ENCODE data around the gene SLC25A41. TPM values are rescaled to one million over a fixed set of nuclear protein-coding genes. Genes with fewer than 3 reads are reported as not detected.

Gene SLC25A41
- total and polyA plus RNA-seq, 2 of the 13 experiments (the other 11 are each of a cell fraction or from before 2014, with no cell fraction given), result 0.33 to 0.95 TPM

DNA sequence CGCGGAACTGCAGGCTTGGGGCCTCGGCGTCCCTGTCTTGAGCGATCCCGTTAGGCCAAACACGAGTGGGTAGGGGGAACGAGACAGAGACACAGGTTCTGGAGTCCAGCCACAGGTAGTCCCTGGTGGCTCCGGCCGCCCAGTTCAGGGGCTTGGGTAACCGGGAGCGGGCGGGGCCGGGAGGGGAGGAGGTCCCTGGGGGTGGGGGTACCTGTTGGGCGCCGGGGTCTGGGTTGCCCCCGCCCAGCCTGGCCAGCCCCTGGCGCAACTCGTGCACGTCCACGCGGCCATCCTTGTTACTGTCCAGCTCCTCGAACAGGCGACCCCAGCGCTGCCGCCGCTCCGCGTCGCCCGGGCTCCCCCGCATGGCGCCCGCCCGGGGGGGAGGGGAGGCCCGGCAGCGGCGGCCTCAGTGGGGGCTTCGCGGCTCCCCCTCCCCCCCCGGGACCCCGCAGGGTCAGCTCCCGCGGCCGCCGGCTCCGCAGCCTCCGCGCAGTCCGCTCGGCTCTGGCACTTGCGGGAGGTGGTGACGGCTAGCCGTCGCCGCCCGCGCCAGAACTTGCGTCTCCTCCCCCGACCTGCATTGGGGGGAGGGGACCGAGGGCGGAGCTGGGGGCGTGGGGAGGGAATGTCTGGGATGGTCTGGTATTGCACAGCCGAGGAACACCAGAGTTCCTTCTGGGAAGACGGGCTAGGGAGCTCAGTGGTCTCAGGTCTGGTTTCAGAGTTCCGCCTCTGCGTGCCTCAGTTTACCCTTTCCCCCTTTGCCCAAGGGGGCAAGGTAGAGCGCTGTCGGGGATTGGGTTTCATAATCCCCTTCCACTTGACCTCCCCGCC, 25.9 kb upstream of the SLC25A41 start, which contains the start of gene SLC25A23 (continued):
- TF ChIP-seq ZNF281 (CRISPR knock-in tag; IDR thresholded peaks at IDR 0.05; ENCODE audit: borderline replicate concordance) (peak; percentile 92), ZNF749 (CRISPR knock-in tag; IDR thresholded peaks at IDR 0.05; ENCODE audit: borderline replicate concordance) (no peak), SIN3B (IDR thresholded peaks at IDR 0.05; ENCODE audit: low read length) (no peak), ZNF101 (CRISPR knock-in tag; IDR thresholded peaks at IDR 0.05; ENCODE audit: borderline replicate concordance, low read depth) (no peak), ELF3 (CRISPR knock-in tag; IDR thresholded peaks at IDR 0.05) (no peak), AGO2 (optimal IDR thresholded peaks at IDR 0.05; ENCODE audit: low read depth, low read length) (no peak), PHF20 (CRISPR knock-in tag; IDR thresholded peaks at IDR 0.05) (0 out of 2 replicates have a peak, but pooled peaks have one; percentile 37), ZNF670 (CRISPR knock-in tag; IDR thresholded peaks at IDR 0.05; ENCODE audit: borderline replicate concordance) (no peak), EZH2 (conservative IDR thresholded peaks at IDR 0.05; ENCODE audit: low read depth, low read length) (no peak), NCOA1 (CRISPR knock-in tag; IDR thresholded peaks at IDR 0.05) (no peak), ARHGAP35 (CRISPR knock-in tag; IDR thresholded peaks at IDR 0.05; ENCODE audit: borderline replicate concordance) (no peak), CEBPG (CRISPR knock-in tag; IDR thresholded peaks at IDR 0.05) (no peak), ZNF589 (CRISPR knock-in tag; conservative IDR thresholded peaks at IDR 0.05) (no peak), ZNF430 (CRISPR knock-in tag; IDR thresholded peaks at IDR 0.05) (no peak)
- TF ChIP-seq, protein P1, sequence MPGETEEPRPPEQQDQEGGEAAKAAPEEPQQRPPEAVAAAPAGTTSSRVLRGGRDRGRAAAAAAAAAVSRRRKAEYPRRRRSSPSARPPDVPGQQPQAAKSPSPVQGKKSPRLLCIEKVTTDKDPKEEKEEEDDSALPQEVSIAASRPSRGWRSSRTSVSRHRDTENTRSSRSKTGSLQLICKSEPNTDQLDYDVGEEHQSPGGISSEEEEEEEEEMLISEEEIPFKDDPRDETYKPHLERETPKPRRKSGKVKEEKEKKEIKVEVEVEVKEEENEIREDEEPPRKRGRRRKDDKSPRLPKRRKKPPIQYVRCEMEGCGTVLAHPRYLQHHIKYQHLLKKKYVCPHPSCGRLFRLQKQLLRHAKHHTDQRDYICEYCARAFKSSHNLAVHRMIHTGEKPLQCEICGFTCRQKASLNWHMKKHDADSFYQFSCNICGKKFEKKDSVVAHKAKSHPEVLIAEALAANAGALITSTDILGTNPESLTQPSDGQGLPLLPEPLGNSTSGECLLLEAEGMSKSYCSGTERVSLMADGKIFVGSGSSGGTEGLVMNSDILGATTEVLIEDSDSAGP (CRISPR knock-in tag; IDR thresholded peaks at IDR 0.05; ENCODE audit: borderline replicate concordance), result no peak
- TF ChIP-seq, protein P2, sequence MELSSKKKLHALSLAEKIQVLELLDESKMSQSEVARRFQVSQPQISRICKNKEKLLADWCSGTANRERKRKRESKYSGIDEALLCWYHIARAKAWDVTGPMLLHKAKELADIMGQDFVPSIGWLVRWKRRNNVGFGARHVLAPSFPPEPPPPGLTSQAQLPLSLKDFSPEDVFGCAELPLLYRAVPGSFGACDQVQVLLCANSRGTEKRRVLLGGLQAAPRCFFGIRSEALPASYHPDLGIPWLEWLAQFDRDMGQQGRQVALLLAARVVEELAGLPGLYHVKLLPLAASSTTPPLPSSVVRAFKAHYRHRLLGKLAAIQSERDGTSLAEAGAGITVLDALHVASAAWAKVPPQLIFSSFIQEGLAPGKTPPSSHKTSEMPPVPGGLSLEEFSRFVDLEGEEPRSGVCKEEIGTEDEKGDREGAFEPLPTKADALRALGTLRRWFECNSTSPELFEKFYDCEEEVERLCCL (CRISPR knock-in tag; IDR thresholded peaks at IDR 0.05; ENCODE audit: borderline replicate concordance), result no peak
- TF ChIP-seq, protein P3, sequence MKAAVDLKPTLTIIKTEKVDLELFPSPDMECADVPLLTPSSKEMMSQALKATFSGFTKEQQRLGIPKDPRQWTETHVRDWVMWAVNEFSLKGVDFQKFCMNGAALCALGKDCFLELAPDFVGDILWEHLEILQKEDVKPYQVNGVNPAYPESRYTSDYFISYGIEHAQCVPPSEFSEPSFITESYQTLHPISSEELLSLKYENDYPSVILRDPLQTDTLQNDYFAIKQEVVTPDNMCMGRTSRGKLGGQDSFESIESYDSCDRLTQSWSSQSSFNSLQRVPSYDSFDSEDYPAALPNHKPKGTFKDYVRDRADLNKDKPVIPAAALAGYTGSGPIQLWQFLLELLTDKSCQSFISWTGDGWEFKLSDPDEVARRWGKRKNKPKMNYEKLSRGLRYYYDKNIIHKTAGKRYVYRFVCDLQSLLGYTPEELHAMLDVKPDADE (CRISPR knock-in tag; IDR thresholded peaks at IDR 0.05), result peak; percentile 36; the same call in 1 of the 2 replicates

Measured in HepG2 (cell line).